GM18508 (cell line): Measurements from ENCODE around the gene KHDC3L.
"Not testable (repeated sequence)": the region's sequence is repeated elsewhere in the genome, so short reads cannot be mapped to it uniquely, and the experiment has no call there.

Experiments used
- ATAC-seq: cut with Tn5 transposase; IDR thresholded peaks from one replicate; pipeline ENCODE4 v1.9.1; 2021; ENCODE audit warnings: moderate number of reproducible peaks; ENCODE audit not compliant: insufficient read depth, unreplicated experiment

The KHDC3L gene

DNA sequence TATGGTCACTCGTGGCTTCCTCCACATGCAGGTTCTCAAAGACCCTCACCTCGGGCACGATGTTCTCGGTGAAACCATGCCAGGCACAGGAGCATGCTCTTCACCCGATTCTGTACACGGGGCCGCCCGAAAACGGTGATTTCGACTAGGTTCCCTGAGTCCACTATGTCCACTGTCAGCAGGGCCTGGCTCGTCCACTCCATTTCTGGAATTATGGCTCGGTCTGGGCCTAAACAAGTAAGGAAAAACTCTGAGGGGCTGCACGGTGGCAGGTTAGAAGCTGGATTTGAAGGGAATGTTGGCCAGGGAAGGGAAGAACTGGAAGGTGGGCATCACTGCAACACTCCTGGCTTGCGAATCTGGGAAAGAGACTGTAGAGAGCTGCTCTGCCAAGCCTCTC is 6.7 kb downstream of the KHDC3L start:
- no peak for ATAC-seq

DNA sequence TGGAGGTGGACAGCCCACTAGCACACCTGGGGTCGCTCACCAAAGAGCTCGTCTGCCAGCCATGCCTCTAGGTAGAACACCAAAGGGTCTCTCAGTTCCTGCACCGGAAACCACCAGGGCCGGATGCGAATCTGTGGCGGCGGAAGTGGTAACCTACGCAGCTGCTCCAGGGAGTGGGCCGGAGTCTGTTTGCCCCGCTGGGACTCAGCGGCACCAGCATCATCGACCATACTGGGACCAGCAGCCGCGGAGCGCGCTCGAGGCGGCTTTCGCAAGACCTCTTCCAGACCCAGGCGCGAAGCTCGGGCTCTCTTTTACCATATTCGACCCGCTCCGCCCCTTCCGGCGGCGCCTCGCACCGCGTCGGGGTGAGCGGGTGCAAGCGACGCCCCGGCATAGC is 7.1 kb downstream of the KHDC3L start, which contains the start of gene OOEP:
Gene OOEP (minus strand): TSS at position 335 of the 400 bp plus-strand sequence. CDS start 105 bp downstream, at position 230.
- no peak for ATAC-seq

DNA sequence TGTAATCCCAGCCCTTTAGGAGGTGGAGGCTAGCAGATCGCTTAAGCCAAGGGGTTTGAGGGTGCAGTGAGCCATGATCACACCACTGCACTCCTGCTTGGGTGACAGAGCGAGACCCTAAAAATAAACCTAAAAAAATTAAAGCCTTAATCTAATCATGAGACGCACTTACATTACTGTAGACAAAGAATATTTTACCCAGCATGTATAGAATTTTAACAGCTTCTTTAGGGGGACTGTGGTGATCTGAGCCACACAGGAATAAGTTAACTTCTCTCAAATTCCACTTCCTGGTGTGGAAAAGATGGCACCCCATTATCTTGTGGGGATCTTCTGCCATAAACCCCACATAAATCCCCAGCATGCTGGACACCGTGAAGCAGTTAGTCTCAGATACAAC is 9.5 kb downstream of the KHDC3L start:
- ATAC-seq: no peak

DNA sequence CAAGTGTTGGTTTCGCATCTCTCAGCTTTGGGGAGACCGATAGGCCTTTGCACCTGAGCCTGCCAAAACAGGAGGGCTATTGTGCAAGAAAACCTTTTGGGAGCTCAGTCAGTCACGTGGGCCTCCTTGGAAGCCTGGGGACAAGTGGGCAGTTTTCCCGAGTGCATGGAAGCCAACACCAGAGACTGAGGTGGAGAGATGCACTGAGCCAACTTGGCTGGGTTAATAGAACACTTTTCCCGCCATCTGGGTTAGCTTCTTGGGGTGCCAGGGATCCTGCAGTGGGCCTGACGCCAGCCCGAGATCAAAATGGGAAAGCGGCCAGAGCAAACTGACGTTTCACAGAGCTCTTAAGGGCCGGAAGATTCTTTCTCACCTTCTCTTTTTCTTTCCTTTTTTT is 10.1 kb downstream of the KHDC3L start:
- no peak for ATAC-seq

DNA sequence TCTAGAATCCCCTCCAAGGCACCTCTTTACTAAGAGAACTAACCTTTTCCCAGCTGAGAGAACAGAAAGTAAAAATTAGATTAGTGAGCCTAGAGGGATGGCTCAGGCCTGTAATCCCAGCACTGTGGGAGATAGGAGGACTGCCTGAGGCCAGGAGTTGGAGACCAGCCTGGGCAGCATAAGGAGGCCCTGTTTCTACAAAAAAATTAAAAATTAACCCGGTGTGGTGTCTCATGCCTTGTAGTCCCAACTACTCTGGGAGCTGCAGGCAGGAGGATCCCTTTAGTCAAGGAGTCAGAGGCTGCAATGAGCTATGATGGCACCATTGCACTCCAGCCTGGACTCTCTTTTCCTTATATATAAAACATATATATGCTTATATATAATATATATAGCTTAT is 12.8 kb downstream of the KHDC3L start:
- ATAC-seq: no peak

DNA sequence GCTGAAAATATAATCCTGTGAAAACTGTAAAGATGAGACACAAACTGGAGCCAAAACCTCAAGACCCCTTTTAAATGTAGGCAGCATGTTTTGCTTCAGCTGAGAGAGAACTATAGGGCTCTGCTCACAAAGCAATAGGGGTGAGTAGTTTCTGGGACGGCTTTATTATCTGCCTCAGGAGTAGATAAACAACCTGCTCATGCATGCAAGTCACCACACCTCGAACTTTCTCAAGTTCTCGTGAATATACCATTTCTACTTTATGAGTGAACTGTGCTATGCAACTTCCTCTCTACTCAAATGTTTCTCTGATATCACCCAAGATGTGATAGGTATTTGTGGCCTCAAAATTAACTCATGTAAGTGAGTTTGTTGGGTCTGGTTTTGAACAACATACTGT is 14.8 kb downstream of the KHDC3L start:
- ATAC-seq: no peak

DNA sequence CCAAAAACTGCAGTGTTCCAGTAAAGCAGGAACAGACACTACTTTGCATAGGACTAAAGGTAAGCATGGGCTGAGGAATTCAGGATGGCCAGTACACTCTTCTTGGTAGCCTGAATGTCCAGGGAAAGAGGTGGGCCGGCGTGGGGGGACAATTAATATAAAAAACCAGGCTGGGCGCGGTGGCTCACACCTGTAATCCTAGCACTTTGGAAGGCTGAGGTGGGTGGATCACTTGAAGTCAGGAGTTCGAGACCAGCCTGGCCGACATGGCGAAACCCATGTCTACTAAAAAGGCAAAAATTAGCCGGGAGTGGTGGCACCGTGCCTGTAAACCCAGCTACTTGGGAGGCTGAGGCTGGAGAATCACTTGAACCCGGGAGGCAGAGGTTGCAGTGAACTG is 19.1 kb downstream of the KHDC3L start:
- not testable (repeated sequence) for ATAC-seq

DNA sequence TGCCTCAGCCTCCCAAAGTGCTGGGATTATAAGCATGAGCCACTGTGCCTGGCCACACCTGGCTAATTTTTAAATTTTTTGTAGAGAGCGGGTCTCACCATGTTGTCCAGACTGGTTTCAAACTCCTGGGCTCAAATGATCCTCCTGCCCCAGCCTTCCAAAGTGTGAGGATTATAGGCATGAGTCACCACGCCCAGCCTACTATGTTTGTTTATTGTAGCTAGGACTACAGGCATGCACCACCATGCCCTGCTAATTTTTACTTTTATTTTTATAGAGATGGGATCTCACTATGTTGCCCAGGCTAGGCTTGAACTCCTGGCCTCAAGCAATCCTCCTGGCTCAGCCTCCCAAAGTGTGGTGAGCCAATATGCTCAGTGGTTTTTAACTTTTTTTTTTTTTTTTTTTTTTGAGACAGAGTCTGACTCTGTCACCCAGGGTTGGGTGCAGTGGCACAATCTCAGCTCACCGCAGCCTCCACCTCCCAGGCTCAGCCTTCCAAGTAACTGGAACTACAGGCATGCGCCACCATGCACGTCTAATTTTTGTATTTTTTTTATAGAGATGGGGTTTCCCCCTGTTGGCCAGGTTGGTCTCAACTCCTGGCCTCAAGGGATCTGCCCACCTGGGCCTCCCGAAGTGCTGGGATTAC is 20.1 kb downstream of the KHDC3L start:
- ATAC-seq: no peak

DNA sequence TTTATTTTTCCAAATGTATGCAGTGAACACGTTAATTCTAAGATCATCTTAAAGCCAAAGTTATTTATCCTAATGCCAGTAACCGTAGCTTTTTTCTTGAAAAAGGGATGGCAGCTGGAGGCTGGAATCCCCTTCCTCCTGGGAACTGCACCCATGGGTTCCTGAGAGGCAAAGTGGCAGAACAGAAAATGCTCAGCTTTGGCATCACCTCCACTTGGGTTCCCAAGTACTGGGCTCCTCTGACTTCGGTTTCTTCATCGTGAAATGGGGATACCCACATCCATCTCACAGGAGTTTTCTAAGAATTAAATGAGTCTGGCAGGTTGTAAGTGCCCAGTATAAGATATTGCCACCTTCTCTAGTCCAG is 26.0 kb downstream of the KHDC3L start:
- peak; percentile 24 for ATAC-seq

DNA sequence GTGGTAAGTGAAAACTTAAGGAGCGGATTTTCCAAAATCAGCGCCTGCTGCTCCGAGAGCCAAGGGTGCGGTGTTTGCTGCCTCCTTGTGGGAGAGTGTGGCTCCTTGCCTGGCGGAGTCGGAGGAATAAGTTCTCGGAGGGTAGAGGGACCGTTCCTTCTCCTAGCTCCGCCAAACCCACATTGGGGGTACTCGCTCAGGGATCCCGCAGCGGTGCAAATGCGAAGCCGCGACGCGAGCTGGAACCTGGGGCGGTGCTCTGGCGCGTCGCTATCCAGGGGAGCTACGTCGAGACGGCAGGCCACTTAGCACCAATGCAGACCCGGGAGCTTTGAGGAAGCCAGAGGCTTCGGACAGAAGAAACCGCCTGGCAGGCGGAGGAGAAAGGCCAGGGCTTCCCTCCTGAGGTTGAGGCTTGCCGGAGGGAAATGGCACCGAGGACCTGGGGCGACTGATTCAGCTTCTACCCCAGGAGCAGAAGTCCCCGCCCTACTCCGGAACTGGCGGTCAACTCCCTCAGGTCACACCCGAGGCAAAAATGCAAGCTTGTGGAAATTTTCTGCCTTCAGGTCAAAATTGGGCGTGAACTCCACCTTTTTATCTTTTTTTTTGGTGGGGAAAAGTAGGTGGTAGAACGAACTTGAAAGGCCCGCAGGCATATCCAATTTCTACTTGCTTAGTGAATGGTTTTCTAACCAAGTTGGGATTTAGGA is 26.5 kb downstream of the KHDC3L start:
- ATAC-seq: peak; percentile 59

DNA sequence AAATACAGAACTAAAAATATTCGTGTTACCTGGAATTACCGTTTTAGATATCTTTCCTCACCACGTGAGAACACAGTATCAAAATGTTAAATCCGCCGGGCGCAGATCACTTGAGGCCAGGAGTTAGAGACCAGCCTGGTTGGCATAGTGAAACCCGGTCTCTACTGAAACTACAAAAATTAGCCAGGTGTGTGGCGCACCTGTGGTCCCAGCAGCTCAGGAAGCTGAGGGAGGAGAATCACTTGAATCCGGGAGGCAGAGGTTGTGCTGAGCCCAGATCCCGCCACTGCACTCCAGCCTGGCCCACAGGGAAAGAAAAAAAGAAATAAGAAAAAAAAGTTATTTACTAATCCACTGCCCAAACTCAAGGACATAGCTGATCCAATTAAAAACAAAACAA is 27.4 kb downstream of the KHDC3L start:
- ATAC-seq: no peak

DNA sequence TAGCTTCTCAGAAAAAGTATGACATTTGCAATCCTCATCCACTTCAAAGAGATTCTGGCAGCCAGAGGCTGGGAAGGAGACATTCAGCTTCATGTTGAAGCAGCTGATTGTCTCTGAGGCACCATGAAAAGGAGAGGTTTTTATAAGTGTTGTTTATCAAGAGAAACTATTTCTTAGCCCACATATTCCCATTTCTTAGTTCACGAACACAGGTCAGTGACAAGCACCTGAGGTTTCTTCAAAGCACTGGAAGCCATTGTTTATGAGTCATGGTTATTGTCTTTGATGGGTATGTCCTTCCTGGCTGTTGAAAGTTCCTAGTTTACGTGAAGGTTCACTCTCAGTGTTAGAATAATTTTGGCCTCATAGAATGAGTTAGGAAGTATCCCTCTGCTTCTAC is 29.2 kb downstream of the KHDC3L start:
- no peak for ATAC-seq

DNA sequence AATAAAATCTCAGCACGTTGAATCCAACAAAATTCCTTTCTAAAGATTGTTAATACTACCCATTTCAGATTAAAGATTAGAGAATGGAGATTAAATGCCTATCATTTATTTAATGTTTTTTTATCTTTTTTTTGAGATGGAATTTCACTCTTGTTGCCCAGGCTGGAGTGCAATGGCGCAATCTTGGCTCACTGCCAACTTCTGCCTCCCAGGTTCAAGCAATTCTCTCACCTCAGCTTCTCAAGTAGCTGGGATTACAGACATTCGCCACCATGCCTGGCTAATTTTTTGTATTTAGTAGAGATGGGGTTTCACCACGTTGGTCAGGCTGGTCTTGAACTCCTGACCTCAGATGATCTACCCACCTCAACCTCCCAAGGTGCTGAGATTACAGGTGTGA is 29.7 kb downstream of the KHDC3L start:
- ATAC-seq: not testable (repeated sequence)

DNA sequence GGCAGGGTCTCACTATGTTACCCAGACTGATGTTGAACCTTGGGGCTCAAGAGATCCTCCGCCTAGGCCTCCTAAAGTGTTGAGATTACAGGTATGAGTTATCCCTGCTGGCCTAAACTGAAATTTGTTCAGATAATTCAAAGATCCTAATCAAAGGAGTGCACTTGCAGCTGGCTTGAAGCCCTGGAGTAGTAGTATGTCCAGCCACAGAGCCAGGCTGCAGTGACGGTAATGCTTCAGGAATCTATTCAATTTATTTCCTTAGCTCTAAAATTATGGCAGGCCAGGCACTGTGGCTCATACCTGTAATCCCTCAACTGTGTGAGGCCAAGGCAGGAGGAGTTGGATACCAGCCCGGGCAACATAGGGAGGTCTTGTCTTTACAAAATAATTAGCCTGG is 30.8 kb downstream of the KHDC3L start:
- no peak for ATAC-seq

DNA sequence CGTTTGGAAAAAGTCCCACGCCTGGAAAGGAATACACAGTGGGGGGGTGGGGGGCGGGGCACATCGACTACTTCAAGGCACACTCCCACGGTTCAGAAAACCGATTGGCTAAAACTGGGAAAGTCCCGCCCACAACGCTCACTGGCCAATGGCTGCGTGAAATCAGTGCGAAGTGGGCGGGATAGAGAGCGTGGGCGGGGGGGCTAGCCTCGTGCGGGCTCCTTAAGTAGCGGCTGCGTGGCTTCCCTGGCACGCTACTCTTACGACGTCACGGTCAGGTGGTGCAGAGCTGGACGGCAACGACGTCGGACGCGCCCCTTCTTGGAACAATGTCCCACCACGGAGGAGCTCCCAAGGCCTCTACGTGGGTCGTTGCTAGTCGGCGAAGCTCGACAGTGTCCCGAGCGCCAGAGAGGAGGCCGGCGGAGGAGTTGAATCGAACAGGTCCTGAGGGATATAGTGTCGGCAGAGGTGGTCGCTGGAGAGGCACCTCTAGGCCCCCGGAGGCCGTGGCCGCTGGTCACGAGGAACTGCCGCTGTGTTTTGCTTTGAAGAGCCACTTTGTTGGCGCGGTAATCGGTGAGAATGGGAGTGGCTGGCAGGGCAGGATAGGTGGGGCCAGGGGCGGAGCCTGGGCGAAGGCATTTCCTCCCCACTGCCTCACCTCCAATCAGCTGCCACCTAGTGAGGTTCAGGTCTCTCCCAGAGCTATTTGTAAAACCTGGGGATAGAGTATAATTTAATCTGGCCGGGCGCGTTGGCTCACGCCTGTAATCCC is 32.3 kb downstream of the KHDC3L start, which contains the start of gene DDX43:
Gene DDX43 (plus strand): TSS at position 252 of the 778 bp plus-strand sequence. CDS start 78 bp downstream, at position 330.
- no peak for ATAC-seq

DNA sequence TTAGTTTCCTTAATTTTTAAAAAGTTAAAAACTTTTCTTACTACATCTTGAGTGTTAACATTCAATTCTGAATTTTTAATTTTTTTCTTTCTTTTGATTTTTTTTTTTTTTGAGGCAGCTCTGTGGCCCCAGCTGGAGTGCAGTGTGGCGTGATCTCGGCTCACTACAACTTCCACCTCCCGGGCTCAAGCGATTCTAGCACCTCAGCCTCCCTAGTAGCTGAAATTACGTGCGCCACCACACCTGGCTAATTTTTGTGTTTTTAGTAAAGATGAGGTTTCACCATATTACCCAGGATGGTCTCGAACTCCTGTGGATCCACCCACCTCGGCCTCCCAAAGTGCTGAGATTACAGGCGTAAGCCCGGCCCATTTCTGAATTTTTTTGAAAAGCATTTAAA is 33.4 kb downstream of the KHDC3L start:
- ATAC-seq: no peak

DNA sequence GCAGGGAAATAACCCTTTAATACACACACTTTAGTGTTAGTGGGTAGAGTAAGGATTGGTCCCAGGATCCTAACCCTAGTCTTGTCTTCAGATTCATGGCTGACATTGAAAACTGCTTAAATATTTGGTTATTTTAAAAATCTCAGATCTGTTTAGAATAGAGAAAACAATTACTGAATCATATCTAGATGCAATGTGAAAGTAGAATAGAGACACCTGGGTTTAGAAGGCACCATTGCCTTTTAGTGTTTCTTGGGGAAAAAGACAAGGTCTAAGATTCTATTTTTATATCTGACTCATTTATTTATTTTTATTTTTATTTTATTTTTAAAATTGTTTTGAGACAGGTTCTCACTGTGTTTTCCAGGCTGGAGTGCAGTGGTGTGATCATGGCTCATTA is 38.2 kb downstream of the KHDC3L start:
- ATAC-seq: no peak

DNA sequence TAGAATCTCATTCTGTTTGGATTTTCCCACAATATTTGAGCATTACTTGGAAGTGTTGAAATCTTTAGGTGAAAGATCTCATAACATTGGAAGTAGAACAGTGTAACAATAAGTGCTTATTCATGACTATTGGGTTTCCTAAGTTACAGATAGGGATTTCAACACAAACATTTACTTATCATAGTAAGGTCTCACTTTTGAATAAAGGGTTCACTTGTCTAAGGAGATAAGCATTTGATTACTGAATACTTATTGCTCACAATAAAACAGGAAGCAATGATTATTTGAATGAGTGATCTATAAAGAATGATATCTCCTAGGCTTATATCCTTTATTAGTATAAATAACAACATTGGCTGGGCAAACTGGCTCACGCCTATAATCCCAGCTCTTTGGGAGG is 46.9 kb downstream of the KHDC3L start:
- no peak for ATAC-seq

DNA sequence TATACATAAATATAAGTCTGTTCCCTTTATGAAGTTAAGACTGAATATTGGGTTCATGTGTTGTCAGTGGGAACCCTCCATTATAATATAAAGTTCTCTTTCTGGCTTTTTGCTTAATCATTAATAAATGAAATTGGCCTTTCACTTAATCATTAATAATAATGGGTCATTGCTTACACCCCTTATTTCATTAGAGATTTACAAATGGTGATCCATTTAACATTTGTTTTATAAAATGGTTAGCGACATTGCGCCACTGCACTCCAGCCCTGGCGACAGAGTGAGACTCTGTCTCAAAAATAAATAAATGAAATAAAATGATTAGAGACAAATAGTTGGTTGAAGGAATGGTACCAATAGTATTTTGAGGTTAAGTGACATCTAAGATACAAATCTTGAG is 50.6 kb downstream of the KHDC3L start:
- no peak for ATAC-seq
